Retinal pigment epithelial cell (primary cell): Measurements from ENCODE around the gene CCNQ.

Experiments used
- DNase-seq: peaks from one replicate; pipeline ENCODE4 v3.0.0-alpha.2; 2010; ENCODE audit warnings: low read depth
- H3K4me3 ChIP-seq: 2 replicates; pipeline ENCODE4 v1.5.1; 2011; ENCODE audit warnings: mild to moderate bottlenecking, low read length, control low read depth, moderate library complexity
- TF ChIP-seq, protein P1 (sequence below): conservative IDR thresholded peaks from 2 replicates; pipeline ENCODE4 v1.5.1; 2011; ENCODE audit warnings: low read depth, low read length, control low read depth, inconsistent platforms

CCNQ gene

DNA sequence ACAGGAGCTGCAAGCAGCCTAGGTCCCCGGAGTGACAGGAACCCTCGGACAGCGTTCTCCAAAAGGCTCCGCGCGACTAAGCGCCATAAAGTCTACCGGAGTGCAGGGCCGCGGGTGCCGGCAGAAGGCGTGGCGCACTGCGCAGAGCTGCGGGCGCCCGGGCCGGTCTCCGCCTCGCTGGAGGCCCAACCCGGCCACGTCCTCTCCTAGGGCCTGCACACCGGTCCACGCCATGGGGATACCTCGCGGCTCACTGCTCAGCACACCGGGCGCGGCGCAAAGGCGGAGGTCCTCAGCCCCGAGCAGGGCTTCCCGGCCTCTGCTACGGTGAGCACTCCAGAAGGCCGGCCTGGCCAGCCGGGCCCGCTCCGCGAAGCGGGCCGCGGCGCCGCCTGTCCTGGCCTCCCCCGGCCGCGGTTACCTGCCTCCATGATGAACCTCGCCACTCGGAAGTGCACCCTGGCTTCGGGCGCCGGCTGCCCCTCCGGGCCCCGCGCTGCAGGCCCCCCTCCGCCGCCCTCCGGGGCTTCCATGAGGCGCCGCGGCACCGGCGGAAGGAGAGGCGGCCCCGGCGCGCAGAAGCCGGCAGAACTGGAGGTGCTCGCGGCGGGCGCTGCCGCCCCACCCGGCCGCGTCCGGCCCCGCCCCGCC lies at the start of gene CCNQ:
Gene CCNQ, minus strand, starts transcription at position 599 of the 651 bp plus-strand sequence. Its CDS starts 66 bp downstream, at position 533.
- TF ChIP-seq, protein P1, sequence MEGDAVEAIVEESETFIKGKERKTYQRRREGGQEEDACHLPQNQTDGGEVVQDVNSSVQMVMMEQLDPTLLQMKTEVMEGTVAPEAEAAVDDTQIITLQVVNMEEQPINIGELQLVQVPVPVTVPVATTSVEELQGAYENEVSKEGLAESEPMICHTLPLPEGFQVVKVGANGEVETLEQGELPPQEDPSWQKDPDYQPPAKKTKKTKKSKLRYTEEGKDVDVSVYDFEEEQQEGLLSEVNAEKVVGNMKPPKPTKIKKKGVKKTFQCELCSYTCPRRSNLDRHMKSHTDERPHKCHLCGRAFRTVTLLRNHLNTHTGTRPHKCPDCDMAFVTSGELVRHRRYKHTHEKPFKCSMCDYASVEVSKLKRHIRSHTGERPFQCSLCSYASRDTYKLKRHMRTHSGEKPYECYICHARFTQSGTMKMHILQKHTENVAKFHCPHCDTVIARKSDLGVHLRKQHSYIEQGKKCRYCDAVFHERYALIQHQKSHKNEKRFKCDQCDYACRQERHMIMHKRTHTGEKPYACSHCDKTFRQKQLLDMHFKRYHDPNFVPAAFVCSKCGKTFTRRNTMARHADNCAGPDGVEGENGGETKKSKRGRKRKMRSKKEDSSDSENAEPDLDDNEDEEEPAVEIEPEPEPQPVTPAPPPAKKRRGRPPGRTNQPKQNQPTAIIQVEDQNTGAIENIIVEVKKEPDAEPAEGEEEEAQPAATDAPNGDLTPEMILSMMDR: no peak
- no peak for DNase-seq
- peak within 1 kb of the TSS; percentile 62 for H3K4me3 ChIP-seq

GRCh38 chrX:153647461-153648357 lies 48.8 kb upstream of the CCNQ start:
- DNase-seq: no peak
- no peak overlapping the region for H3K4me3 ChIP-seq
- TF ChIP-seq, protein P1: no peak

DNA sequence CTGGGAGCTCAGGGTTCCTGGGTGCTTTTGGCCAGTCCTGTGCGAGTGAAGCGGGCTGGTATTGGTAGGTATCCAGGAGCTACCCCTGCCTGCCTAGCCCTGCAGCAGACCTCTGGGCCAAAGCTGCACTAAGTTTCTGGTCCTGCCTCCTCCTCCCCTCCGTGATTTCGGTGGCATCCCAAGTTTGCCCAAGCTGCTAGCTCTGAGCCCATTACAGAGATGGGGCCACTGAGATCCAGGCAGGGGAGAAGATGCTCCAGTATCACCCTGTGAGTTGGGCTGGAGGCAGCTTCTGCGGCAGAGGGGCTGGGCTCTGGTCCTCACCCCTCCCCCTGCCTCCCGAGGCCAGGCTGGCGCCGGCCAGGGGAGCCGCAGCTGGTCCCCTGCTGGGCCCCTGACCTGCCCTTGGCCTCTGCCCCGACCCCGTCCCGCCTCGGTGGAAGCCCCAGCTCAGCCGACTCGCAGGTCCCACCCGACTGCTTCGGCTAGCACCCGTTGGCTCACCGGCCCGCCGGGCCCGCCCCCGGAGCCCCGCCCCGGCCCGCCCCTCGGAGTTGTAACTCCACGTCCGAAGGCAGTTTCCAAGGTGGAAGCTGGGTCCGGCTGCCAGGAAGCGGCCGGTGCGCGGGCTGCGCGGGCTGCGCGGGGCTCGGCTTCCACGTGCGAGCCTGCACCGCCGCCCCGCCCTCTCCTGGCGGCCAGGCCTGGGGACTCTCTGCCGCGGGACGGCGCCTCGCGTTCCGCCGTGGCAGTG lies 47.9 kb upstream of the CCNQ start, which contains the start of gene DUSP9:
Gene DUSP9, plus strand, starts transcription at position 584 of the 754 bp plus-strand sequence. CDS start 751 bp downstream, outside the sequence.
- H3K4me3 ChIP-seq: no peak within 1 kb of the TSS
- no peak for DNase-seq
- TF ChIP-seq, protein P1: no peak

DNA sequence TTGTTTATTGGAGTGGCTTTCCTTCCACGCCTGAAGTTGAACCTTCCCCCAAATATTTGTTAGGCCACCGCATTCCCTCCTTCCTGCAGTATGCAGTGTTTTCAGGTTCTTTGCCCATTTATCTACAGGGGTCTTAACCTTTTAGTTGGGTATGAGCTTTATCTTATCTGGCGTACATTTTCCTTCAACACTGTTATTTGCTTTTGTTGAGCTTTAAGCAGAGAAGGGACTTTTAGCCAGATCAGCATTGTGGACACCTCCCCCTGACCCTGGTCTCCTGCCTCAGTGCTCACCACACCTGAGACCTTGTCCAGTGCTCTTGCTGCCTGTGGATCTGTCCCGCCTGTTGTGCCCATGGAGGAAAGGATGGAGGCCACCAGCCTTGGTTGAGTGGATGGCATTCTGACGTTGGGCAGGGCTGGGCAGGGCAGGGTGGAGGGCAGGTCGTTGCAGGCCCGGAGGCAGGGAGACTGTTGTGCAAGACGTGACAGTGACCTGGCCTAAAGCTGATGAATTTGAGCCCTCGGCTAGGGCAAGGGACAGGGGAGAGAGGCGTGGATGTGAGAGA lies 47.1 kb upstream of the CCNQ start:
- H3K4me3 ChIP-seq: no peak overlapping the region
- DNase-seq: no peak
- TF ChIP-seq, protein P1: no peak

DNA sequence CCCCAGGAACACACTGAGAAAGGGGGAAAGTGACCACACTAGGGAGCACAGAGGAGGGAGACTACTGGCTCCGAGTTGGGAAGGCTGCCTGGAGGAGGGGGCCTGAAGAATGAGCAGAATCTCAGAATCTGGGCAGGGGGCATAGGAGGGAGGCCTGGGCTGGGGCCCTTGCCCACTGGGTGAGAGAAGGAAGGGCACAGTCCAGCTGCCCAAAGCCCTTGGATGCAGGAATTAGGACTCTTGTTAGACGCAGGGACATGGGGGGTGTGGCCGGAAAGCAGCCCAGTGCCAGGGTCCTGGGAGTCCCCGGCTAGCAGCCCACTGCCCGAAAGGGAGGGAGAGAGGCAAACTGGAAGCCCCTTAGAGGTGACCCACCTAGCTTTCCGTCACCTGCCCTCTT lies 46.2 kb upstream of the CCNQ start:
- DNase-seq: no peak
- TF ChIP-seq, protein P1: no peak
- H3K4me3 ChIP-seq: no peak overlapping the region

- no peak for DNase-seq
- TF ChIP-seq, protein P1: no peak
- no peak overlapping the region for H3K4me3 ChIP-seq
Observed at GRCh38 chrX:153644356-153645125, 45.6 kb upstream of the CCNQ start.
